Osteoblast (primary cell): ENCODE data around the gene MED16. TPM values are rescaled to one million over a fixed set of nuclear protein-coding genes. Genes with fewer than 3 reads are reported as not detected.

Experiments used
- DNase-seq: peaks from one replicate; pipeline ENCODE4 v3.0.0; 2011; ENCODE audit warnings: low spot score, mixed read lengths; ENCODE audit not compliant: insufficient read length; ENCODE audit errors: missing footprints
- H2AFZ ChIP-seq: 2 replicates; pipeline ENCODE4 v1.6.0; 2011; ENCODE audit warnings: mild to moderate bottlenecking, low read length
- H3K27ac ChIP-seq: 2 replicates; pipeline ENCODE4 v1.5.1; 2011; ENCODE audit warnings: mild to moderate bottlenecking, low read depth, low read length, moderate library complexity
- H3K27me3 ChIP-seq: 2 replicates; pipeline ENCODE4 v1.6.0; 2012; ENCODE audit warnings: mild to moderate bottlenecking, control low read depth, inconsistent platforms, low read length, moderate library complexity; ENCODE audit not compliant: insufficient read depth
- H3K36me3 ChIP-seq: 2 replicates; pipeline ENCODE4 v1.5.1; 2011; ENCODE audit warnings: mild to moderate bottlenecking, low read length, control low read depth, moderate library complexity; ENCODE audit not compliant: insufficient read depth
- H3K4me1 ChIP-seq: 2 replicates; pipeline ENCODE4 v1.5.1; 2011; ENCODE audit warnings: mild to moderate bottlenecking, low read length, control low read depth, moderate library complexity; ENCODE audit not compliant: insufficient read depth
- H3K4me2 ChIP-seq: 2 replicates; pipeline ENCODE4 v1.6.0; 2011; ENCODE audit warnings: mild to moderate bottlenecking, low read length; ENCODE audit not compliant: insufficient read depth
- H3K4me3 ChIP-seq: fragments of 200-600 bp; sonication (generic); 3 replicates; pipeline ENCODE4 v1.5.1; 2012; ENCODE audit warnings: mild to moderate bottlenecking, low read length, inconsistent platforms; ENCODE audit not compliant: insufficient read depth
- H3K79me2 ChIP-seq: 2 replicates; pipeline ENCODE4 v1.6.0; 2012; ENCODE audit warnings: mild to moderate bottlenecking, low read length, control low read depth, inconsistent platforms; ENCODE audit not compliant: insufficient read depth
- H3K9me3 ChIP-seq: 2 replicates; pipeline ENCODE4 v1.5.1; 2011; ENCODE audit warnings: low read depth, low read length, control low read depth
- H4K20me1 ChIP-seq: 2 replicates; pipeline ENCODE4 v1.6.0; 2012; ENCODE audit warnings: mild to moderate bottlenecking, low read length, control low read depth; ENCODE audit not compliant: insufficient read depth
- CTCF ChIP-seq: IDR thresholded peaks from 2 replicates; pipeline ENCODE4 v1.5.1; 2011; ENCODE audit warnings: mild to moderate bottlenecking, low read depth, low read length, moderate library complexity; ENCODE audit errors: extremely low read depth
- total RNA-seq: library from RNA; depleted of rRNA; stranded (reverse); fragments of >200 nt; gene quantifications from 2 replicates; pipeline ENCODE4 v1.2.3, GENCODE V29; 2012

Gene MED16
- total RNA-seq, 1 donor = 20.6 TPM

DNA sequence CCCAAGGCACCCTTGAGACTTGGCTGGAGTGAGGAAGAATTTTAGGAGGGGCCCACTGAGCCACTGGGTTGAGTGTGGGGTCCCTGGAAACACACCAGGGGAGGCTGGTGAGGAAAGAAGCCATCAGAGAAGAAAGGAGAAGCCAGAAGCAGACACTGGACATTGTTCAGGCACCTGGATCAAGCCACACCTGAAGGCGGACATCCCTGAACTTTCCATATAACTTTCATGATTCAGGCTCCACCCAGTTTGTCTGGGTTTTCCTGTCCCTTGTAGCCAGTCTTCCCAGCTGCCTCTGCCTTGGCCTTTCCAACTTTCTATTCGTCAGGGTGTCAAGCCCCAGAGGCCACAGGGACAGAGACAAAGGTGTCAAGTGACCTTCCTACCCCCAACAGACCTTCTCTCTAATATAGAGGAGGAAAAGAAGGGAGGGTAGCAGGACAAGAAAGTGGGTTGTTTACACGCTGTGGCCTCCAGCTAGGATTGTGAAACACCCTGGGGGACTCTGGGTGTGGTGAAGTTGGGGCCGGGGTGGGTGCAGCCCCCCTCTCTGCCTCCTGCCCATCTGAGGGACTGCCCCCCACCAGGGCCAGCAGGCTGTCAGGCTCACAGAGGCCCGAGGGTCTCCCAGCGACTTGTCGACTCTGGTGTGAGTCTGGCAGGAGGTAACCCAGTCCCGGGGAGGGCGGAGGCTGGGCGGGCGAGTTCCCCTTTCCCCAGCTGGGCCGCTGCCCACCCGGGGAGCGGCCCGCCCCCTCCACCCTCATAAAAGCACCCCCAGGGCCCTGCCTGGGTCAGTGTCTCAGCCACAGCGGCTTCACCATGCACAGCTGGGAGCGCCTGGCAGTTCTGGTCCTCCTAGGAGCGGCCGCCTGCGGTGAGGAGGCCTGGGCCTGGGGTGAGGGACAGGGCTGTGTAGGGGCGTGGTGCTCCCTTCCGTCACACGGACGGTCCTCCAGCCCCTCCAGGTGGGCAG, 33.8 kb downstream of the MED16 start, which contains the start of gene CFD:
Gene CFD (plus strand): TSS at position 797 of the 976 bp plus-strand sequence. CDS start 26 bp downstream, at position 823.
- Histone ChIP-seq H4K20me1 (no peaks in the 10 kb centered on the region), H2AFZ (no peak within 1 kb of the TSS), H3K4me1 (peaks cover 3% of the 10 kb centered on the region), H3K9me3 (no peaks in the 10 kb centered on the region), H3K27me3 (peaks cover 11% of the 10 kb centered on the region), H3K27ac (no peak within 1 kb of the TSS), H3K4me3 (peak within 1 kb of the TSS; percentile 53), H3K79me2 (no peaks in the 10 kb centered on the region), H3K4me2 (peak within 1 kb of the TSS; percentile 55), H3K36me3 (no peaks in the 10 kb centered on the region)
- no peak for TF ChIP-seq CTCF
- peak; percentile 95 for DNase-seq

DNA sequence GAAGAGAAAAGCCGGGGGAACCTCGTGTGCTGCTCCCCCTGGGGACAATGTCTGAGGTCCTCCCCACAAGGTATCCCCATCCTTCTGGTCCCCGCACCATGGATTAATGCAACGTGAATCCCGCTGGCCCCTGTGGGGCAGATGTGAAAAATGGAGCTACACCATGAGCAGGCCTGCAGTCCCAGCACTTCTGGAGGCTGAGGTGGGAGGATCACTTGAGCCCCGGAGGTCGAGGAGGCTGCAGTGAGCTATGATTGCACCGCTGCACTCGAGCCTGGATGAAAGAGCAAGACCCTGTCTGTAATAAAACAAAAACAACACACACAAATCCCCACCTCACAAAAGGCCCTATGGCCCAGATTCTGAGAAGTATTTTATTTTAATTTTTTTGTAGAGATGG, 34.7 kb downstream of the MED16 start:
- Histone ChIP-seq H3K79me2 (no peaks in the 10 kb centered on the region), H3K4me3 (no peak overlapping the region), H3K27me3 (peaks cover 11% of the 10 kb centered on the region), H3K4me2 (no peak overlapping the region), H3K9me3 (no peaks in the 10 kb centered on the region), H4K20me1 (no peaks in the 10 kb centered on the region), H3K4me1 (peaks cover 3% of the 10 kb centered on the region), H2AFZ (no peak overlapping the region), H3K36me3 (no peaks in the 10 kb centered on the region), H3K27ac (no peak overlapping the region)
- no peak for DNase-seq
- no peak for TF ChIP-seq CTCF

GRCh38 chr19:855566-856120, 37.3 kb downstream of the MED16 start:
- Histone ChIP-seq H3K4me3 (no peak overlapping the region), H3K4me1 (peaks cover 3% of the 10 kb centered on the region), H4K20me1 (no peaks in the 10 kb centered on the region), H3K4me2 (no peak overlapping the region), H2AFZ (no peak overlapping the region), H3K27ac (no peak overlapping the region), H3K79me2 (no peaks in the 10 kb centered on the region), H3K36me3 (no peaks in the 10 kb centered on the region), H3K9me3 (no peaks in the 10 kb centered on the region), H3K27me3 (peaks cover 10% of the 10 kb centered on the region)
- no peak for TF ChIP-seq CTCF
- no peak for DNase-seq

GRCh38 chr19:855142-855541, 37.8 kb downstream of the MED16 start:
- H3K79me2 ChIP-seq = no peaks in the 10 kb centered on the region
- H3K9me3 ChIP-seq = no peaks in the 10 kb centered on the region
- H3K4me1 ChIP-seq = peaks cover 3% of the 10 kb centered on the region
- TF ChIP-seq CTCF = no peak
- H3K4me2 ChIP-seq = no peak overlapping the region
- no peaks in the 10 kb centered on the region for H3K36me3 ChIP-seq
- no peak overlapping the region for H2AFZ ChIP-seq
- H3K27me3 ChIP-seq = peaks cover 7% of the 10 kb centered on the region
- DNase-seq = no peak
- H4K20me1 ChIP-seq = no peaks in the 10 kb centered on the region
- H3K27ac ChIP-seq = no peak overlapping the region
- H3K4me3 ChIP-seq = no peak overlapping the region
